Measurements from ENCODE around the gene IGFBP2. TPM values are rescaled to one million over a fixed set of nuclear protein-coding genes. Genes with fewer than 3 reads are reported as not detected.

IGFBP2 gene
- polyA plus RNA-seq, 1 of the 3 experiments (the other 2 are of a cell fraction): 695 TPM

DNA sequence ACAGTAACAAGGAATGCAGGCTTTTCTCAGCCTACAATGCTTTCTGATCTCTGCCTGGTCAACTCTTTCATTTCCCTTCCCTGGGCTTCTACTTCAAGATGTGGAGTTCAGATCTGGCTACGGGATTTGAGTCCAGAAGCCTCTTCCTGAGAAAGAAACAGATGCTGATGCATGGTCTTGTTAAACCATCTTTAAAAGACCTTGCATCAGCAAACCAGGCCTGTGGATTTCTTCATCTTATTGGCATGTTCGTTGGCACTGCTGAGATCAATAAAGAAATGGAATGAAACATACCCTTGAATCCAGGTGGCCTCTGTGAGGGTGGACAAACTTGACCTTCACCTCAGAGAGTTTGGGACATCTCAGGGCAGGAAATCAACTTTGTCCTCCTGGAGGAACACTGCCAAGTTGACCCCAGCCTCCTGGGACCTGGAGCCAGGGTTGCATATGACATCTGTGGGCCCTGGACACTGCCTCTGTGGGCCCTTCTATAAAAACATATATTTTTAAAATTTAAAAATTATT, 21.4 kb downstream of the IGFBP2 start:
- Histone ChIP-seq H3F3A (replicated peaks; ENCODE audit: insufficient read depth) (peaks cover 5% of the 10 kb centered on the region), H3K9me3 (no peaks in the 10 kb centered on the region), H3K9ac (no peak overlapping the region), H3K27me3 (ENCODE audit: insufficient read depth) (no peaks in the 10 kb centered on the region), H3K4me1 (ENCODE audit: control insufficient read depth in 1 of 2, insufficient read depth in 2 of 2, low read depth in 1 of 2, low read length in 1 of 2) (peaks cover 27 to 37% of the 10 kb centered on the region in 2 experiments), H3K79me2 (ENCODE audit: insufficient read depth) (peaks cover 79% of the 10 kb centered on the region), H3K9me2 (no peaks in the 10 kb centered on the region), H3K36me3 (replicated peaks in 1 of 2; ENCODE audit: control insufficient read depth in 1 of 2, insufficient read depth in 2 of 2, low read length in 1 of 2) (peaks cover 9 to 19% of the 10 kb centered on the region in 2 experiments), H3K4me2 (no peak overlapping the region), H3K27ac (ENCODE audit: low read depth in 2 of 2, low read length in 1 of 2) (peak overlapping the region in 1 of 2 experiments; percentile 46; a peak in 2 of 4 replicates), H4K20me1 (ENCODE audit: insufficient read depth) (peaks cover 18% of the 10 kb centered on the region), H2AFZ (ENCODE audit: low read depth) (no peak overlapping the region), H3K4me3 (ENCODE audit: low read depth in 2 of 2, low read length in 1 of 2) (no peak overlapping the region)
- POLR2A ChIA-PET: interaction anchor here (1.1 kb wide), 1 partner anchor 13 kb away, joined by 5 read pairs; no protein-coding TSS in a partner anchor
- 93% methylated on average over 2 of the region's 2 CpGs for WGBS (ENCODE audit: low lambda C conversion rate)
- CTCF ChIA-PET: interaction anchor here (1.6 to 24.7 kb wide), 3 partner anchors 11 to 133 kb away, joined by 4 to 614 read pairs (median 76); no protein-coding TSS in a partner anchor
- TF ChIP-seq EP300 (IDR thresholded peaks at IDR 0.05; ENCODE audit: borderline replicate concordance in 1 of 2, low read depth in 1 of 2, low read length in 1 of 2) (no peak), MAX (IDR thresholded peaks at IDR 0.05; ENCODE audit: low read depth) (no peak), TAF1 (IDR thresholded peaks at IDR 0.05; ENCODE audit: borderline replicate concordance, low read depth, low read length) (no peak), GABPA (IDR thresholded peaks at IDR 0.05; ENCODE audit: low read depth) (no peak), MEF2A (IDR thresholded peaks at IDR 0.05; ENCODE audit: borderline replicate concordance, low read depth) (no peak), RAD21 (IDR thresholded peaks at IDR 0.05; ENCODE audit: low read length) (no peak), JUND (IDR thresholded peaks at IDR 0.05) (no peak), YY1 (IDR thresholded peaks at IDR 0.05; ENCODE audit: low read depth) (no peak), EZH2phosphoT487 (IDR thresholded peaks at IDR 0.05; ENCODE audit: borderline replicate concordance, low read depth) (no peak), TCF12 (IDR thresholded peaks at IDR 0.05) (no peak), REST (IDR thresholded peaks at IDR 0.05; ENCODE audit: low read depth, low read length) (no peak), RFX5 (IDR thresholded peaks at IDR 0.05; ENCODE audit: low read length) (no peak)
- no peak for DNase-seq
